T-helper 17 cell (primary cell): ENCODE results near the gene IQCB1. TPM values are rescaled to one million over a fixed set of nuclear protein-coding genes. Genes with fewer than 3 reads are reported as not detected.
"Not testable (repeated sequence)": the region's sequence is repeated elsewhere in the genome, so short reads cannot be mapped to it uniquely, and the experiment has no call there.

Experiments
- ATAC-seq: fragments of 150-1000 bp; cut with Tn5 transposase; 2 replicates; pipeline ENCODE4 v1.10.0; 2021; ENCODE audit warnings: mild to moderate bottlenecking, moderate library complexity
- DNase-seq, 3 donors: peaks; one replicate each; pipeline versions ENCODE4 v3.0.0 to v3.0.0-alpha.2; 2020 to 2021
- H3K9me3 ChIP-seq: one replicate; pipeline ENCODE4 v1.7.0; 2013; ENCODE audit warnings: low read length, mild to moderate bottlenecking; ENCODE audit not compliant: control insufficient read depth, poor library complexity, severe bottlenecking
- H3K27ac Mint-ChIP-seq: one replicate; pipeline ENCODE4 v1.8.0; 2022; ENCODE audit warnings: mild to moderate bottlenecking, moderate library complexity, mixed read lengths
- H3K27me3 Mint-ChIP-seq: one replicate; pipeline ENCODE4 v1.8.0; 2022; ENCODE audit warnings: mixed read lengths
- H3K36me3 Mint-ChIP-seq: one replicate; pipeline ENCODE4 v1.8.0; 2022; ENCODE audit warnings: low read depth, mixed read lengths
- H3K4me1 Mint-ChIP-seq: one replicate; pipeline ENCODE4 v1.8.0; 2022; ENCODE audit warnings: mild to moderate bottlenecking, mixed read lengths
- H3K4me3 Mint-ChIP-seq: one replicate; pipeline ENCODE4 v1.8.0; 2022; ENCODE audit warnings: mild to moderate bottlenecking, moderate library complexity, mixed read lengths
- total RNA-seq, 4 donors: library from RNA in 2 of 4; stranded (reverse) in 2 of 4; gene quantifications; one replicate each; pipeline ENCODE4 v1.2.3 and lab custom pipeline; 2022 to 2026

IQCB1 gene
- total RNA-seq, 2 donors from 2014 or later, result 47.4 to 55.1 TPM

DNA sequence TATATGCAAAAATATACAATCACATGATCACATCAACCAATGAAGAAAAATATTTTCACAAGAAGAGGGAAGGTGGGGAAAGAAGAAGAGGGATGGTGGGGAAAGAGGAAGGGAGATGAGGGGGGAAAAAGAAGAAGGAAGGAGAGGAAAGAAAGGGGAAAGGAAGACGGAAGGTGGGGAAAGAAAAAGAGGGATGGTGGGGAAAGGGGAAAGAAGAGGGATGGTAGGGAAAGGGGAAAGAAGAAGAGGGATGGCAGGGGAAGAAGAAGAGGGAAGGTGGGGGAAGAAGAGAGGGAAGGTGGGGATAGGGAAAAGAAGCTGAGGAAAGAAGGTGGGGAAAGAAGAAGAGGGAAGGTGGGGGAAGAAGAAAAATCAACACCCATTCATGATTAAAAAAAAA, 82.1 kb downstream of the IQCB1 start:
- no peak overlapping the region for H3K4me3 Mint-ChIP-seq
- no peaks in the 10 kb centered on the region for H3K9me3 ChIP-seq
- ATAC-seq (no peak), DNase-seq (no peak)
- H3K27me3 Mint-ChIP-seq, result peaks cover 14% of the 10 kb centered on the region
- peaks cover 3% of the 10 kb centered on the region for H3K36me3 Mint-ChIP-seq
- H3K4me1 Mint-ChIP-seq, result peaks cover 2% of the 10 kb centered on the region
- no peak overlapping the region for H3K27ac Mint-ChIP-seq

DNA sequence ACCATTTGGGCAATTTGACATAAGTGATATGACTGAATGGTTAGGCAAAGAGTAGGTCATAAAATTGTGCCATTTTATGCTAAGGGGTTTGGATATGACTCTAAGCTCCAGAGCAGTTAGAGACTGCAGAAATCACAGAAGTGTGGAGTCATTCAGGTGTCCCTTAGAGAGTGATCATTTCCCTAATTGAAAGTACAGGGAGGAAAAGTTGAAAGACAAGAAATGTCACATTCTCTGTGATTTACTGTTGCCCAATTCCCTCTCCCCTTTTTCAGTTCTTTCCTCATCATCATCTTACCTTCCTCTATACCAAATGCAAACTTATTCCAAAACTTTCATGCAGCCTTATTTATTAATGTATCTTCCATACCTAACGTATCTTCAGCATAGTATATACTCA, 82.6 kb downstream of the IQCB1 start:
- ATAC-seq (no peak), DNase-seq (no peak)
- Mint-ChIP-seq H3K4me3 (no peak overlapping the region), H3K4me1 (peaks cover 2% of the 10 kb centered on the region), H3K36me3 (peaks cover 3% of the 10 kb centered on the region), H3K27me3 (peaks cover 14% of the 10 kb centered on the region), H3K27ac (no peak overlapping the region)
- no peaks in the 10 kb centered on the region for H3K9me3 ChIP-seq

DNA sequence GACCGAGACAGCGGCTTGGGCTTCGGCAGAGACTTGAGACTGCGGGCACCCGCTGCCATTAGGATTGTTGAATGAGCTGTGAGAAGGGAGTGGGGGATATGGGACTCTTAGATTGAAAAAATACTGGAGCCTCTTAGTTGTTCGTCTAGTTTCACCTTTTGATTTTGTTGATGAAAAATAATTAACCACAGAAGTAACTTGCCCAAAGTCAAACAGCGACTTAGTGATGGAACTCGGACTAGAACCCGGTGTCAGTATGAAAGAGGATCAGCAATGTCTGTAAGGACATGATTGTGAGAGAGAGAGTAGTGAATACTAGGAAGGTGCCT, 84.8 kb downstream of the IQCB1 start:
- H3K9me3 ChIP-seq, result no peaks in the 10 kb centered on the region
- Mint-ChIP-seq H3K36me3 (peaks cover 3% of the 10 kb centered on the region), H3K27me3 (peaks cover 14% of the 10 kb centered on the region), H3K4me3 (no peak overlapping the region), H3K4me1 (peaks cover 2% of the 10 kb centered on the region), H3K27ac (no peak overlapping the region)
- DNase-seq (no peak), ATAC-seq (no peak)

DNA sequence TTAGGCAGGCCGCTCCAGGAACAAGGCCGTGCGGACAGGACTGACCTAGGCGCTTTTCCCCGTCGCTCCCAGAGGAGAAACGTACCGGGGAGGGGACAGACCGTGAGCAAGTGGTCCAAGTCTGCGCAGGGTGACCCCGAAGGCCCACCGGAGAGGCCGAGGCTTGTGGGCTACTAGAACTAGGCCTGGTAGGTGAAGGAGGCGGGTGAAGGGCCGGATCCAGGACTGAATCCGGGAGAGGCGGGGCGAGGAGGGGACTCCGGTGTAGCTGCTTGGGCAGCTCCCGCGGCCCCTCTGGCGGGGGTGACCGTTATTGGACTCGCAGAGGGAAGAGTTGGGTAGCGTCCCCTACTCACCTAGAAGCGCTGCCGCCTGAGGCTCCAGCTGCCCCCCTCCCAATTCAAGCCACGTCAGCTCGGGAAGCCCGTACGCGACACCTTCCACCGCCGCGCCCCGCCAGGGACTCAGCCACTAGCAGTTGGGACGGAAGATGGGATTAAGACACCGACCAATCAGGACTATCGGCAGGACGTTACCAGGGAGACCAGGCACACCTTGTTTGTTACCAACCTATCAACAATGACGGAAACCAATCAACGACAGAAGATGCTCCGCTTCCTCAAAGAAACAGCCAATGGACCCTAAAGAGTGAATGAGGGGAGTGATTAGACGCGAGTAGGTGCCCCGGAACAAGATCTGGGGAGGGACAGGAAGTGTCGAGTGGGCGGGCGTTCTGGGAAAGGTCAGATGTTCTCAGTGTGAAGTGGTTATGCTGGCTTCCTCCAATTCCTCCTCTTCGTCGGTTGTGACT, 85.4 kb downstream of the IQCB1 start, which contains the start of gene GOLGB1:
TSS of gene GOLGB1 (minus strand) at position 466 of the 811 bp plus-strand sequence. CDS start 18,770 bp downstream, outside the sequence.
- peaks cover 7% of the 10 kb centered on the region for H3K4me1 Mint-ChIP-seq
- H3K4me3 Mint-ChIP-seq, result peak within 1 kb of the TSS; percentile 28
- peak; percentile 81 to 86 (median 82) for DNase-seq
- peaks cover 14% of the 10 kb centered on the region for H3K27me3 Mint-ChIP-seq
- H3K9me3 ChIP-seq, result no peaks in the 10 kb centered on the region
- H3K36me3 Mint-ChIP-seq, result peaks cover 3% of the 10 kb centered on the region
- peak within 1 kb of the TSS; percentile 14 for H3K27ac Mint-ChIP-seq
- ATAC-seq, result peak; percentile 95

DNA sequence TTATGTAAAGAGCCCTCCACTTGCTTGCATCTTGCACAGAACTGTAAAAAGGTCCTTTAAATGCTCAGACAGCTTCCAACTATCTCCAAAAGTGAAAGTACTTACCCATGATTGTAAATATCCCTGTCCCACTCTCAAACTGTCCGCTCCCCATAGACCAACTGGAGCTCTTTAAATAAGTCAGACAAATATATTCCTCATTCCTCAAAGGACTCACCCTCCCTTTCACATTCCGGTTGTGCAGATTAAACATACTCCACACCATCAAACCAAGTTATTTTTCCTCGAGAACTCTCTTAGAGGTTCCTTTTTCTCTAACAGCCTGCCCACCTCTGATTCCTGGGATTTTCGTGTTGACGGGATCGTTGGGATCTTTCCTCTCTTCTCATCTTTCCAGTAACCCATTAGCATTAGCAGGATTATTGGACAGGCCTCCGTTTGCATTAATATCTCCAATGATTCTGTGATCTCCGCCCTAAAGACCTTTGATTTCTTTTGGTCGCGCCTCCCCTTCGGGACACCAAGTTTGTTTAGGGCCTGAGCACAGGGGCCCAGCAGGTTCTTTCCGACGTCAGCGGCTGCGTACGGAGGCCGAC, 86.1 kb downstream of the IQCB1 start:
- no peak overlapping the region for H3K4me3 Mint-ChIP-seq
- H3K4me1 Mint-ChIP-seq, result peaks cover 7% of the 10 kb centered on the region
- peak; percentile 5 for ATAC-seq
- no peak overlapping the region for H3K27ac Mint-ChIP-seq
- H3K9me3 ChIP-seq, result no peaks in the 10 kb centered on the region
- peak in 1 of 3 donors; percentile 13 for DNase-seq
- H3K36me3 Mint-ChIP-seq, result peaks cover 3% of the 10 kb centered on the region
- peaks cover 14% of the 10 kb centered on the region for H3K27me3 Mint-ChIP-seq

DNA sequence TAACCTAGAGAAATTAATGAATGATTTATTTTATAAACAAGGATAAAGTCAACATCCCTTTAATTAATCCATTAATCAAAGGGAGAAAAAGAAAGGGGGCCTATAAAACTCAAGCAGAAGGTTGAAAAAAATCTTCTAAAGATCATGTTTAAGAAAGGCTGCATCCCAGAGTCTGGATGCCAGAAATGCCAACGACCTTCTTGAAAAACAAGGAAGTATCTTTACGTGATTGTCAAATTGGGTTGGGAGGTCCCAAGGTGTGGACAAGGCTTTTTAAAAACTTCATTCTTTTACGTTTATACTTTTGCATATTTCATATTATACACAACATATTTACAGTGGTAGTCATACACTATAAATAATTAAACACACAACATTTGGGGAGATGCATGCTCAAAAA, 86.9 kb downstream of the IQCB1 start:
- no peak for ATAC-seq
- H3K4me1 Mint-ChIP-seq, result peaks cover 7% of the 10 kb centered on the region
- DNase-seq, result no peak
- no peak overlapping the region for H3K4me3 Mint-ChIP-seq
- peaks cover 12% of the 10 kb centered on the region for H3K27me3 Mint-ChIP-seq
- H3K9me3 ChIP-seq, result no peaks in the 10 kb centered on the region
- no peak overlapping the region for H3K27ac Mint-ChIP-seq
- peaks cover 3% of the 10 kb centered on the region for H3K36me3 Mint-ChIP-seq

DNA sequence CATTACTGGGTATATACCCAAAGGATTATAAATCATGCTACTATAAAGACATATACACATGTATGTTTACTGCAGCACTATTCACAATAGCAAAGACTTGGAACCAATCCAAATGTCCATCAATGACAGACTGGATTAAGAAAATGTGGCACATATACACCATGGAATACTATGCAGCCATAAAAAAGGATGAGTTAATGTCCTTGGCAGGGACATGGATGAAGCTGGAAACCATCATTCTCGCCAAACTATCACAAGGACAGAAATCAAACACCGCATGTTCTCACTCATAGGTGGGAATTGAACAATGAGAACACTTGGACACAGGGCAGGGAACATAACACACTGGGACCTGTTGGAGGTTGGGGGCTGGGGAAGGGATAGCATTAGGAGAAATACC, 91.8 kb downstream of the IQCB1 start:
- H3K27me3 Mint-ChIP-seq, ATAC-seq, H3K27ac Mint-ChIP-seq, DNase-seq, H3K9me3 ChIP-seq, H3K36me3 Mint-ChIP-seq, H3K4me3 Mint-ChIP-seq: not testable (repeated sequence)
- H3K4me1 Mint-ChIP-seq, result peaks cover 23% of the 10 kb centered on the region

DNA sequence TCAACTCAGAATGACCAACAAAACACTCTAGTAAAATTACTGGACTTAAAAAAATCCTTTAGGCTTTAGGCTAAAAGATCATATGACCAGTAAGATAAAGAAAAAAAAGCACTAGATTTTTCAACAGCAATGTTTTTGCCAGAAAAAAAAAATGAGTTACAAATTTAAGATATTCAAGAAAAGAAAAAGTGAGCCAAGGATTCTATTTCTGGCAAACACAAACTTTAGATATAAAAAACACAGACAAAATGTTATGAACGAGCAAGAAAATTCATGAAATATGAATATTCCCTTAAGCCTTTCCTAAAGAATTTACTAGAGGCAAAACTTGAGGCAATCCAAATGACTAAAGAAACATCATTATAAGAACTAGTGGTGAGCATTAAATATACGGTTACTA, 94.0 kb downstream of the IQCB1 start:
- no peak overlapping the region for H3K4me3 Mint-ChIP-seq
- no peak for DNase-seq
- H3K9me3 ChIP-seq, result no peaks in the 10 kb centered on the region
- no peak overlapping the region for H3K27ac Mint-ChIP-seq
- peaks cover 5% of the 10 kb centered on the region for H3K36me3 Mint-ChIP-seq
- H3K27me3 Mint-ChIP-seq, result no peaks in the 10 kb centered on the region
- H3K4me1 Mint-ChIP-seq, result peaks cover 30% of the 10 kb centered on the region
- ATAC-seq, result no peak

DNA sequence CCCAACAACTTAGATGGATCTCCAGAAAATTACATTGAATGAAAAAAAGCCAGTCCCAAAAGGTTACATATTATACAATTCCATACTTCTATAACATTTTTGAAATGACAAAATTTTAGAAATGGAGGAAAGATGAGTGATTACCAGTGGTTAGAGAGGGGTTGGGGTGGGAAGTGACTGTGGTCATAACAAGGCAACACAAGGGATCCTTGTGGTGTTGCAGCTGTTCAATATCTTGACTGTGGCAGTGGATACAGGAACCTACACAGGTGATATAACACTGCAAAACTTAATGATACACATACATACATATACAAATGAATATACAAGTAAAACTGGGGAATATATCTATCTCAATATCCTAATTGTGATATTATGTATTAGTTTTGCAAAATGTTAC, 95.0 kb downstream of the IQCB1 start:
- peaks cover 29% of the 10 kb centered on the region for H3K4me1 Mint-ChIP-seq
- DNase-seq, result no peak
- peak; percentile 37 for ATAC-seq
- no peaks in the 10 kb centered on the region for H3K9me3 ChIP-seq
- H3K27ac Mint-ChIP-seq, result peak overlapping the region; percentile 56
- peaks cover 5% of the 10 kb centered on the region for H3K36me3 Mint-ChIP-seq
- no peak overlapping the region for H3K4me3 Mint-ChIP-seq
- no peaks in the 10 kb centered on the region for H3K27me3 Mint-ChIP-seq

DNA sequence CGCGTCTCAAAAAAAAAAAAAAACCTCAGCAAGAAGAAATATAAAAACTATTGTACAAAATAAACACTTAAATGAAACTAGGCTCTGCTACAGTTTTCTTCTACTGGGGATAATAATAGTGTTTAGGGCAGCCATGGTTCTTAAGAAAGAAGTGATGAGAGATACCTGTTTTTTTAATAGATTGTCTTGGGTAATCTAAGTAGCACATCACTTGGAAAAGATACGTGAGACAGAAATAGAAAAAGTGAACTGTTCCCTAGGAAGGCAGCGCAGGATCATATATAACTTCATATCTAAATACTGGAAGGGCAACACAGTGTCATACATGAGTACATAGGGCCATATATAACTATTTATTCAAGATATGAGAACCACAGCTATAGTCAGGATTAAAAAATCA, 97.2 kb downstream of the IQCB1 start:
- DNase-seq, result no peak
- peaks cover 28% of the 10 kb centered on the region for H3K4me1 Mint-ChIP-seq
- no peak for ATAC-seq
- no peaks in the 10 kb centered on the region for H3K27me3 Mint-ChIP-seq
- no peaks in the 10 kb centered on the region for H3K9me3 ChIP-seq
- H3K27ac Mint-ChIP-seq, result peak overlapping the region; percentile 19
- H3K36me3 Mint-ChIP-seq, result peaks cover 5% of the 10 kb centered on the region
- H3K4me3 Mint-ChIP-seq, result no peak overlapping the region

DNA sequence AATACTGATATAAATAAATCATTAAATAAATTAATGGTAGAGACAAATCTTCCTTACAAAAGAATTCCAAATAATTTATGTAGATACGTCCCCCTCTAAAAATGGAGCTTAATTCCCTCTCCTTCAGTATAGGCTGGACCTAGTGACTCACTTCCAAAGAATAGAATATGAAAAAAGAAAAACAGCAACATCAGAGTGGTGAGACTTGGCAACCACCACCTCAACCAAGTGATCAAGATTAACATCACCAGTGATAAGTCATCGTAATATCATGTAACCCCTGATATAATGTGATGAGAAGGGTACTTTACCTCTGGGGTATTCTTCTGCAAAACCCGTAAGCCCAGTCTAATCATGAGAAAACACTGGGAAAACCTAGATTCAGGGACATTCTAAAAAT, 98.7 kb downstream of the IQCB1 start:
- ATAC-seq (no peak), DNase-seq (no peak)
- Mint-ChIP-seq H3K4me1 (peaks cover 28% of the 10 kb centered on the region), H3K27ac (no peak overlapping the region), H3K27me3 (no peaks in the 10 kb centered on the region), H3K36me3 (peaks cover 5% of the 10 kb centered on the region), H3K4me3 (no peak overlapping the region)
- no peaks in the 10 kb centered on the region for H3K9me3 ChIP-seq

DNA sequence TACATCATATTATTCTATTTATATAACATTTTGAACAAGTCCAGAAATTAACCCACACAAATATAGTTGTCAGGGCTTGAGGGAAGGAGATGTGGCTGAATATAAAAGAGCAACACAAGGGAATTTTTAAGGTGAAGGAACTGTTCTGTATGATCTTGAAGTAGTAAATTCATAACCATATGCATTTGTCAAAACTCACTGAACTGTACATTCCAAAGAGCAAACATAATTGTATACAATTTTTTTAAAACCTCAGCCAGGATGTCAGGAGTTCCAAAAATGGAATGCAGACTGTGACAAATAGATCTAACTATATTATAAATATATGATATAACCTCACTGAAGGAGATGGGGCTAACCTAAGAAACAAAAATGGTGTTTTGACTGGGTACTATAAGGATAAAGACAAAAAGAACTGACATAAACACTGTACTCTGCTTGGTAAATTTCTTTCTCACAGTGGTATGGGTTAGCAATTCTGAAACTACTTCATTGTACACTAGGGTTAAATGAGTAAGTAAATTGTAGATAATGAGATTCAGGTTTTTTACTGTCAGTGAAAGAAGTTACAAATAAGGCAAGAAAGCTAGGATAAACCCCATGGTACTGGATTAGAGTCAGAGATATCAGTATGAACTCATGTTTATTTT, 99.7 kb downstream of the IQCB1 start:
- ATAC-seq (no peak), DNase-seq (no peak)
- H3K36me3 Mint-ChIP-seq, result peaks cover 5% of the 10 kb centered on the region
- peak overlapping the region; percentile 45 for H3K4me3 Mint-ChIP-seq
- H3K9me3 ChIP-seq, result no peaks in the 10 kb centered on the region
- no peaks in the 10 kb centered on the region for H3K27me3 Mint-ChIP-seq
- H3K4me1 Mint-ChIP-seq, result peaks cover 28% of the 10 kb centered on the region
- H3K27ac Mint-ChIP-seq, result no peak overlapping the region

DNA sequence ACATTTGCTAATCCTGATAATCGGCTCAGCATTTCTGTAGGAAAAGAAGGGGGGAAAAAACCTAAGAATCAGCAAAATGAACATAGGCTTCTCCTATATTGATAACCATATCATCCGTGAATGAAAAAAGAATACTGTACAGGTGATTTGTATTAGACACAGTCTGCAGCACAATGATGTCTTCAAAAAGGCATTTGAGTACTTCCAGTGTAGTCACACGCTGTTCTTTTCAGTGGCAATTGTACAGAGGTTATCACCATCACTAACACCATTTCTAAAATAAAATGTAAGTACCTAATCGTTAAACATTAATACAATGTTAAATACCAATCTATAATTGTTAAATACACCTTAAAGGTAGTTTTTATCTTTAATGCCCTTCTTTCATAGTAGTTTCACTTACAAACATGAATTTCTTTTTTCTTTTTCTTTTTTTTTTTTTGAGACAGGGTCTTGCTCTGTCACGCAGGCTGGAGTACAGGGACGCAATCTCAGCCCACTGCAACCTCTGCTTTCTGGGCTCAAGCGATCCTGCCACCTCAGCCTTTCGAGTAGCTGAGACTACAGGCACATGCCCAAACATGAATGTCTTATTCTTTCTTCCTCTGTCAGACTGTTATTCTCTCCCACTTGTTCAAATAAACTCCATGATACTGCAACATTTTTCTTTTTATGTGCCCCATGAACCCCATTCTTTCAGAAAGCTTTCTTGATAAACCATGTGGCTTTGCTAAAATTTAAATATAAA, 103.7 kb downstream of the IQCB1 start:
- H3K27ac Mint-ChIP-seq, result no peak overlapping the region
- H3K36me3 Mint-ChIP-seq, result peaks cover 6% of the 10 kb centered on the region
- H3K9me3 ChIP-seq, result no peaks in the 10 kb centered on the region
- ATAC-seq (no peak), DNase-seq (no peak)
- H3K27me3 Mint-ChIP-seq, result no peaks in the 10 kb centered on the region
- no peak overlapping the region for H3K4me3 Mint-ChIP-seq
- H3K4me1 Mint-ChIP-seq, result peaks cover 11% of the 10 kb centered on the region
